IMR-90 (cell line): ENCODE measurements around the gene PLA2G4A. TPM values are rescaled to one million over a fixed set of nuclear protein-coding genes. Genes with fewer than 3 reads are reported as not detected.

Source experiments
- ATAC-seq: fragments of 200-7000 bp; cut with Tn5 transposase; 2 replicates; pipeline ENCODE4 v1.9.1; 2020; ENCODE audit warnings: low read depth, mild to moderate bottlenecking, moderate library complexity
- BruUV-seq: library from RNA; stranded (reverse); fragments of 400-500 nt; replicated peaks from 2 replicates; lab custom pipeline; 2021; lab: Mats Ljungman, UMichigan
- CTCF ChIA-PET: fragments of 300-600 bp; formaldehyde crosslinking; extraction: SDS; loops from one replicate; lab custom pipeline; 2021; ENCODE audit warnings: antibody characterized with exemption; lab: Yijun Ruan, JAX
- POLR2A ChIA-PET: fragments of 300-600 bp; sonication (Branson Sonifier 250); formaldehyde crosslinking; loops from one replicate; lab custom pipeline; 2022; ENCODE audit warnings: antibody characterized with exemption; ENCODE audit not compliant: unreplicated experiment; lab: Charles Lee
- DNase-seq: peaks from one replicate; pipeline ENCODE4 v3.0.0; 2013
- H2AFZ ChIP-seq: replicated peaks from 2 replicates; pipeline ENCODE3; 2013; ENCODE audit warnings: low read length, mild to moderate bottlenecking; ENCODE audit not compliant: poor library complexity
- H2AK5ac ChIP-seq: 2 replicates; pipeline ENCODE4 v1.6.1; 2013; ENCODE audit warnings: low read depth, low read length, inconsistent platforms
- H2AK9ac ChIP-seq: replicated peaks from 2 replicates; pipeline ENCODE3; 2013; ENCODE audit warnings: mild to moderate bottlenecking, low read depth, low read length, moderate library complexity; ENCODE audit not compliant: poor library complexity
- H2BK120ac ChIP-seq: 2 replicates; pipeline ENCODE4 v1.6.1; 2013; ENCODE audit warnings: low read depth, low read length, inconsistent platforms
- H2BK15ac ChIP-seq: 3 replicates; pipeline ENCODE4 v1.6.1; 2013; ENCODE audit warnings: low read depth, low read length, inconsistent platforms
- H2BK20ac ChIP-seq: 2 replicates; pipeline ENCODE4 v1.6.1; 2013; ENCODE audit warnings: low read depth, mild to moderate bottlenecking, inconsistent platforms, low read length, moderate library complexity
- H2BK5ac ChIP-seq: 2 replicates; pipeline ENCODE4 v1.6.1; 2013; ENCODE audit warnings: mild to moderate bottlenecking, low read depth, low read length, inconsistent platforms; ENCODE audit not compliant: poor library complexity, severe bottlenecking
- H3K14ac ChIP-seq: replicated peaks from 2 replicates; pipeline ENCODE4 v1.6.1; 2013; ENCODE audit warnings: low read depth, low read length, inconsistent platforms
- H3K18ac ChIP-seq: 2 replicates; pipeline ENCODE4 v1.6.1; 2013; ENCODE audit warnings: low read depth, low read length, control low read depth
- H3K23ac ChIP-seq: 2 replicates; pipeline ENCODE4 v1.6.1; 2013; ENCODE audit warnings: low read depth, low read length, inconsistent platforms
- H3K27ac ChIP-seq: 2 replicates; pipeline ENCODE4 v1.5.1; 2013; ENCODE audit warnings: mild to moderate bottlenecking, control low read depth, low read length; ENCODE audit not compliant: insufficient read depth
- H3K27me3 ChIP-seq: 2 replicates; pipeline ENCODE4 v1.6.1; 2013; ENCODE audit warnings: low read length; ENCODE audit not compliant: control insufficient read depth, insufficient read depth
- H3K36me3 ChIP-seq: 2 replicates; pipeline ENCODE4 v1.6.1; 2013; ENCODE audit warnings: low read length, mixed read lengths; ENCODE audit not compliant: control insufficient read depth, insufficient read depth
- H3K4ac ChIP-seq: 2 replicates; pipeline ENCODE4 v1.6.1; 2013; ENCODE audit warnings: low read depth, low read length, inconsistent platforms
- H3K4me1 ChIP-seq: 2 replicates; pipeline ENCODE4 v1.6.1; 2013; ENCODE audit warnings: low read length, mixed read lengths; ENCODE audit not compliant: control insufficient read depth, insufficient read depth
- H3K4me2 ChIP-seq: 2 replicates; pipeline ENCODE4 v1.6.1; 2013; ENCODE audit warnings: low read depth, mild to moderate bottlenecking, control low read depth, low read length, moderate library complexity
- H3K4me3 ChIP-seq: 2 replicates; pipeline ENCODE4 v1.5.1; 2013; ENCODE audit warnings: low read depth, mild to moderate bottlenecking, control low read depth, low read length, moderate library complexity; ENCODE audit not compliant: insufficient read depth
- H3K56ac ChIP-seq: 2 replicates; pipeline ENCODE4 v1.6.1; 2013; ENCODE audit warnings: low read length, inconsistent platforms; ENCODE audit not compliant: insufficient read depth; ENCODE audit errors: extremely low read depth
- H3K79me1 ChIP-seq, 2 experiments: 2 replicates each; pipeline ENCODE4 v1.6.1; 2013; ENCODE audit warnings: low read length in 2 of 2, inconsistent platforms in 1 of 2, low read depth in 1 of 2
- H3K9ac ChIP-seq: 2 replicates; pipeline ENCODE4 v1.6.1; 2013; ENCODE audit warnings: low read depth, low read length, control low read depth
- H3K9me1 ChIP-seq: 2 replicates; pipeline ENCODE4 v1.6.1; 2013; ENCODE audit warnings: low read length, inconsistent platforms; ENCODE audit not compliant: insufficient read depth
- H3K9me3 ChIP-seq: 2 replicates; pipeline ENCODE4 v1.6.1; 2013; ENCODE audit warnings: low read length; ENCODE audit not compliant: control insufficient read depth, insufficient read depth
- H4K20me1 ChIP-seq: 2 replicates; pipeline ENCODE4 v1.6.1; 2013; ENCODE audit warnings: low read length, inconsistent platforms; ENCODE audit not compliant: insufficient read depth
- H4K5ac ChIP-seq: 2 replicates; pipeline ENCODE4 v1.6.1; 2013; ENCODE audit warnings: mild to moderate bottlenecking, low read depth, low read length, control low read depth
- H4K8ac ChIP-seq, 2 experiments: 2 replicates each; pipeline ENCODE4 v1.6.1; 2013; ENCODE audit warnings: low read depth in 2 of 2, low read length in 2 of 2, control low read depth in 1 of 2, inconsistent platforms in 1 of 2
- H4K91ac ChIP-seq: 2 replicates; pipeline ENCODE4 v1.6.1; 2013; ENCODE audit warnings: low read depth, low read length, inconsistent platforms; ENCODE audit not compliant: insufficient read depth
- CEBPB ChIP-seq: IDR thresholded peaks from 2 replicates; pipeline ENCODE4 v1.6.1; 2012; ENCODE audit warnings: low read depth, low read length, improper control_type of control experiment
- CHD1 ChIP-seq: IDR thresholded peaks from 2 replicates; pipeline ENCODE4 v1.6.1; 2012; ENCODE audit warnings: low read depth, low read length, improper control_type of control experiment
- ELK1 ChIP-seq: fragments of 150-350 bp; IDR thresholded peaks from 2 replicates; pipeline ENCODE4 v1.6.1; 2016; ENCODE audit warnings: low read depth, mild to moderate bottlenecking, low read length, moderate library complexity, borderline replicate concordance
- FOS ChIP-seq: fragments of 150-350 bp; IDR thresholded peaks from 2 replicates; pipeline ENCODE4 v1.6.1; 2016; ENCODE audit warnings: low read depth, low read length
- MAZ ChIP-seq: IDR thresholded peaks from 2 replicates; pipeline ENCODE4 v1.6.1; 2012; ENCODE audit warnings: low read depth, mild to moderate bottlenecking, low read length, improper control_type of control experiment, moderate library complexity, borderline replicate concordance
- NFE2L2 ChIP-seq: fragments of 150-350 bp; IDR thresholded peaks from 2 replicates; pipeline ENCODE4 v1.6.1; 2016; ENCODE audit warnings: low read depth, mild to moderate bottlenecking, low read length
- POLR2A ChIP-seq: IDR thresholded peaks from 2 replicates; pipeline ENCODE4 v1.6.1; 2012; ENCODE audit warnings: mild to moderate bottlenecking, low read depth, low read length
- RCOR1 ChIP-seq: IDR thresholded peaks from 2 replicates; pipeline ENCODE4 v1.6.1; 2012; ENCODE audit warnings: mild to moderate bottlenecking, low read length, improper control_type of control experiment; ENCODE audit not compliant: insufficient replicate concordance
- RFX5 ChIP-seq: IDR thresholded peaks from 2 replicates; pipeline ENCODE4 v1.8.0; 2012; ENCODE audit warnings: low read depth, mild to moderate bottlenecking, low read length, moderate library complexity
- SMC3 ChIP-seq: fragments of 150-350 bp; IDR thresholded peaks from 2 replicates; pipeline ENCODE4 v1.6.1; 2016; ENCODE audit warnings: low read depth, mild to moderate bottlenecking, antibody characterized with exemption, low read length, moderate library complexity
- USF2 ChIP-seq: fragments of 150-350 bp; IDR thresholded peaks from 2 replicates; pipeline ENCODE4 v1.6.1; 2017; ENCODE audit warnings: mild to moderate bottlenecking, antibody characterized with exemption, low read length, low read depth
- WGBS, 2 experiments: methylation state at CpG; one replicate each; pipeline versions ENCODE4 v1.1.5 to v1.1.7; 2013; ENCODE audit warnings: missing lambda C conversion rate in 2 of 2; ENCODE audit not compliant: insufficient read length in 1 of 2; ENCODE audit errors: extremely low coverage in 2 of 2; 5-methylcytosine and 5-hydroxymethylcytosine counted together
- dilution Hi-C: fragments of 300-500 bp; cut with HindIII; formaldehyde crosslinking; loops from one replicate; pipeline ENCODE4 v1.14.3; 2018; ENCODE audit warnings: low sequenced_read_pairs; ENCODE audit not compliant: unreplicated experiment
- in situ Hi-C: fragments of 300-500 bp; cut with MboI; formaldehyde crosslinking; loops from 3 replicates; pipeline ENCODE4 v1.14.3; 2019; ENCODE audit warnings: low sequenced_read_pairs, inconsistent platforms, mixed read lengths
- intact Hi-C: fragments of 100-400 bp; cut with micrococcal nuclease; formaldehyde crosslinking; loops from 2 replicates; pipeline ENCODE4 v1.10.0; 2022
- polyA plus RNA-seq, 3 experiments: library from polyadenylated mRNA; depleted of rRNA; stranded (reverse); fragments of >200 nt; gene quantifications; 2 replicates each; pipeline ENCODE4 v1.2.3, GENCODE V29; 2012; ENCODE audit warnings: low replicate concordance in 1 of 3
- total RNA-seq: library from RNA; depleted of rRNA; stranded (reverse); fragments of >200 nt; gene quantifications from 2 replicates; pipeline ENCODE4 v1.2.3, GENCODE V29; 2012
- TF ChIP-seq, protein P1 (sequence below): conservative IDR thresholded peaks from 2 replicates; pipeline ENCODE4 v1.5.1; 2012; ENCODE audit warnings: mild to moderate bottlenecking, low read depth, low read length, improper control_type of control experiment

The PLA2G4A gene
- total and polyA plus RNA-seq, 2 of the 4 experiments (the other 2 are of a cell fraction) = 1.6 to 3.8 TPM

DNA sequence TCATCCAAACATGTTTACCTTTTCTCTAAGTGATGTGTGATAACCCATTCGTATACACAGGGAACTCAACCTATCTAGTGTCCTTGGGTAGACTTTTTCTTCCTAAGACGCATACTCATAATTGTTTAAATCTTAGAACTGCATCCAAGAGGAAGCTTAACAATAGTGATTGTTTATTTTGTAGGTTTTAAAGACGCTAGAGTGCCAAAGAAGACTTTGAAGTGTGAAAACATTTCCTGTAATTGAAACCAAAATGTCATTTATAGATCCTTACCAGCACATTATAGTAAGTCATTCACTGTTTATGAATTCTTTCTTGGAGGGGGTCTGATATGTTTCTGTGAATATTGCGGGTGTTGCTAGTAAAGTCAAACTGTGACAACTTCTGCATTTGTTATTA is 25.4 kb downstream of the PLA2G4A start:
- Histone ChIP-seq H3K4me2 (no peak overlapping the region), H3K4ac (no peak overlapping the region), H3K4me1 (no peaks in the 10 kb centered on the region), H3K79me1 (no peaks in the 10 kb centered on the region), H3K9ac (no peak overlapping the region), H2BK15ac (no peak overlapping the region), H3K4me3 (no peak overlapping the region), H2AK9ac (no peak overlapping the region), H2BK20ac (no peak overlapping the region), H3K27ac (no peak overlapping the region), H4K20me1 (no peaks in the 10 kb centered on the region), H2BK120ac (no peak overlapping the region), H3K56ac (no peak overlapping the region), H3K9me3 (no peaks in the 10 kb centered on the region), H3K9me1 (no peaks in the 10 kb centered on the region), H4K8ac (no peak overlapping the region), H4K91ac (no peak overlapping the region), H3K27me3 (no peaks in the 10 kb centered on the region), H3K36me3 (no peaks in the 10 kb centered on the region), H2AK5ac (no peak overlapping the region), H3K18ac (no peak overlapping the region), H2AFZ (no peak overlapping the region), H2BK5ac (no peak overlapping the region), H3K14ac (no peak overlapping the region), H3K23ac (no peak overlapping the region), H4K5ac (no peak overlapping the region)
- no peak for TF ChIP-seq SMC3
- TF ChIP-seq POLR2A = no peak
- no peak for TF ChIP-seq CEBPB
- TF ChIP-seq NFE2L2 = no peak
- no peak for TF ChIP-seq FOS
- TF ChIP-seq ELK1 = no peak
- TF ChIP-seq RFX5 = no peak
- TF ChIP-seq MAZ = no peak
- TF ChIP-seq, protein P1, sequence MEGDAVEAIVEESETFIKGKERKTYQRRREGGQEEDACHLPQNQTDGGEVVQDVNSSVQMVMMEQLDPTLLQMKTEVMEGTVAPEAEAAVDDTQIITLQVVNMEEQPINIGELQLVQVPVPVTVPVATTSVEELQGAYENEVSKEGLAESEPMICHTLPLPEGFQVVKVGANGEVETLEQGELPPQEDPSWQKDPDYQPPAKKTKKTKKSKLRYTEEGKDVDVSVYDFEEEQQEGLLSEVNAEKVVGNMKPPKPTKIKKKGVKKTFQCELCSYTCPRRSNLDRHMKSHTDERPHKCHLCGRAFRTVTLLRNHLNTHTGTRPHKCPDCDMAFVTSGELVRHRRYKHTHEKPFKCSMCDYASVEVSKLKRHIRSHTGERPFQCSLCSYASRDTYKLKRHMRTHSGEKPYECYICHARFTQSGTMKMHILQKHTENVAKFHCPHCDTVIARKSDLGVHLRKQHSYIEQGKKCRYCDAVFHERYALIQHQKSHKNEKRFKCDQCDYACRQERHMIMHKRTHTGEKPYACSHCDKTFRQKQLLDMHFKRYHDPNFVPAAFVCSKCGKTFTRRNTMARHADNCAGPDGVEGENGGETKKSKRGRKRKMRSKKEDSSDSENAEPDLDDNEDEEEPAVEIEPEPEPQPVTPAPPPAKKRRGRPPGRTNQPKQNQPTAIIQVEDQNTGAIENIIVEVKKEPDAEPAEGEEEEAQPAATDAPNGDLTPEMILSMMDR = no peak
- no peak for TF ChIP-seq USF2
- no peak for TF ChIP-seq RCOR1
- TF ChIP-seq CHD1 = no peak
- in situ Hi-C loops (no loop called here), intact Hi-C loops (no loop called here), dilution Hi-C loops (no loop called here)
- no TSS peak for BruUV-seq
- ChIA-PET CTCF (no interaction called here), POLR2A (no interaction called here)
- no peak for ATAC-seq
- WGBS, 2 experiments = no CpG with 5 or more reads among the region's 4 CpGs
- DNase-seq = no peak
